ENCODE data around the gene PCP2. TPM values are rescaled to one million over a fixed set of nuclear protein-coding genes. Genes with fewer than 3 reads are reported as not detected.

The PCP2 gene
- total and polyA plus RNA-seq, 2 experiments from 2014 or later, result 0.60 TPM; not detected in 1

DNA sequence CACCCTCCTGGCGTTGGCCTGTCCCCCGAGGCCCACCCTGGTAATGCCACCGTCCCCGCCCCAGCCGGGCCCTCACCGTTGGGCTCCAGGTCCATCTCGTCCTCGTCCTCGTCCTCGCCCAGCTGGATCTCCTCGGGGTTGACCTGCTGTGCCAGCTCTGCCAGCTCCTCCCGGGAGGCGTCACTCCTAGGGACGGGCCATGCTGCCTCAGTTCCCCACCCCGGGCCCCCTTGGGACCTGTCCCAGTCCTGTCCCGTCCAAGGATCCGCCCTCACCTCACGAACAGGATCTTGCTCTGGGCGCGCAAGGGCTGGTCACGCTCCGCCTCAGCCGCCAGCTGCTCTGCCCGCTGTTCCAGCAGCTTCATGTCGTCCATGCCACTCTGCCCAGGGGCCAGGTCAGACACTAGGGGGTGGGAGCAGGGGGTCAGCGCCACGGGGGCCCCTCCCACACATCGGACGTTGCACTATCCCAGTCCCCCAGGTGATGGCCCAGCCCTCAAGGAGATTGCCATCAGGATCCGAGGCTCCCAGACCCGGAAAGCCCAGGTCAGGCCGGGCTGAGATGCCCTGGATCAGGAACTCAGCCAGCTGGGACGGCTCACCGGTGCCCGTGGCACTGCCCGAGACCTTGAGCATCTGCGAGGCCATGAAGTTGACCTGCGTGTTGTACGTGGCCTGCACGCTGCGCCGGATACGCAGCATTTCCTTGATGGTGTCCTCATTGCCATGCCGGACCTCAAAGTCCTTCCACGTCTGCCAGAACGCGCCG is 13.7 kb downstream of the PCP2 start:
- DNase-seq (ENCODE audit: low spot score), result no peak
- no peak overlapping the region for H3K4me2 ChIP-seq
- no peaks in the 10 kb centered on the region for H3K9me2 ChIP-seq (replicated peaks; ENCODE audit: insufficient read depth)
- no peaks in the 10 kb centered on the region for H3K79me2 ChIP-seq
- no peaks in the 10 kb centered on the region for H3K36me3 ChIP-seq (replicated peaks; ENCODE audit: insufficient read depth, low read depth)
- H3K4me3 ChIP-seq, result no peak overlapping the region
- TF ChIP-seq EZH2phosphoT487 (IDR thresholded peaks at IDR 0.05; ENCODE audit: low read depth, severe bottlenecking, unreplicated experiment) (no peak), EZH2 (IDR thresholded peaks at IDR 0.05; ENCODE audit: borderline replicate concordance) (no peak)
- TF ChIP-seq, protein P1, sequence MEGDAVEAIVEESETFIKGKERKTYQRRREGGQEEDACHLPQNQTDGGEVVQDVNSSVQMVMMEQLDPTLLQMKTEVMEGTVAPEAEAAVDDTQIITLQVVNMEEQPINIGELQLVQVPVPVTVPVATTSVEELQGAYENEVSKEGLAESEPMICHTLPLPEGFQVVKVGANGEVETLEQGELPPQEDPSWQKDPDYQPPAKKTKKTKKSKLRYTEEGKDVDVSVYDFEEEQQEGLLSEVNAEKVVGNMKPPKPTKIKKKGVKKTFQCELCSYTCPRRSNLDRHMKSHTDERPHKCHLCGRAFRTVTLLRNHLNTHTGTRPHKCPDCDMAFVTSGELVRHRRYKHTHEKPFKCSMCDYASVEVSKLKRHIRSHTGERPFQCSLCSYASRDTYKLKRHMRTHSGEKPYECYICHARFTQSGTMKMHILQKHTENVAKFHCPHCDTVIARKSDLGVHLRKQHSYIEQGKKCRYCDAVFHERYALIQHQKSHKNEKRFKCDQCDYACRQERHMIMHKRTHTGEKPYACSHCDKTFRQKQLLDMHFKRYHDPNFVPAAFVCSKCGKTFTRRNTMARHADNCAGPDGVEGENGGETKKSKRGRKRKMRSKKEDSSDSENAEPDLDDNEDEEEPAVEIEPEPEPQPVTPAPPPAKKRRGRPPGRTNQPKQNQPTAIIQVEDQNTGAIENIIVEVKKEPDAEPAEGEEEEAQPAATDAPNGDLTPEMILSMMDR (IDR thresholded peaks at IDR 0.05; ENCODE audit: poor library complexity), result no peak
- WGBS (ENCODE audit: low lambda C conversion rate, missing lambda C conversion rate), result 96% methylated on average over 38 of the region's 48 CpGs
- H3K27ac ChIP-seq, result no peak overlapping the region
- no peaks in the 10 kb centered on the region for H3K4me1 ChIP-seq (ENCODE audit: insufficient read depth)
- H3K27me3 ChIP-seq, result no peaks in the 10 kb centered on the region
- H2AFZ ChIP-seq, result no peak overlapping the region
- no peaks in the 10 kb centered on the region for H3K9me3 ChIP-seq (ENCODE audit: low read depth)
- H4K20me1 ChIP-seq (ENCODE audit: insufficient read depth, poor library complexity, severe bottlenecking), result no peaks in the 10 kb centered on the region

- no peak for TF ChIP-seq EZH2 (IDR thresholded peaks at IDR 0.05; ENCODE audit: borderline replicate concordance)
- no peak for TF ChIP-seq EZH2phosphoT487 (IDR thresholded peaks at IDR 0.05; ENCODE audit: low read depth, severe bottlenecking, unreplicated experiment)
- TF ChIP-seq, protein P1 (IDR thresholded peaks at IDR 0.05; ENCODE audit: poor library complexity), result no peak
- Histone ChIP-seq H3K9me3 (ENCODE audit: low read depth) (no peaks in the 10 kb centered on the region), H4K20me1 (ENCODE audit: insufficient read depth, poor library complexity, severe bottlenecking) (no peaks in the 10 kb centered on the region), H3K27ac (peak overlapping the region; percentile 47), H3K27me3 (no peaks in the 10 kb centered on the region), H3K9me2 (replicated peaks; ENCODE audit: insufficient read depth) (no peaks in the 10 kb centered on the region), H2AFZ (no peak overlapping the region), H3K79me2 (no peaks in the 10 kb centered on the region), H3K4me2 (no peak overlapping the region), H3K4me3 (no peak overlapping the region), H3K4me1 (ENCODE audit: insufficient read depth) (no peaks in the 10 kb centered on the region), H3K36me3 (replicated peaks; ENCODE audit: insufficient read depth, low read depth) (no peaks in the 10 kb centered on the region)
- DNase-seq (ENCODE audit: low spot score), result no peak
- WGBS (ENCODE audit: low lambda C conversion rate, missing lambda C conversion rate), result 74% methylated on average over 20 of the region's 21 CpGs
Measured at GRCh38 chr19:7618771-7619510, 14.6 kb downstream of the PCP2 start.

- Histone ChIP-seq H3K4me2 (no peak overlapping the region), H3K9me2 (replicated peaks; ENCODE audit: insufficient read depth) (no peaks in the 10 kb centered on the region), H4K20me1 (ENCODE audit: insufficient read depth, poor library complexity, severe bottlenecking) (no peaks in the 10 kb centered on the region), H3K79me2 (no peaks in the 10 kb centered on the region), H2AFZ (no peak overlapping the region), H3K9me3 (ENCODE audit: low read depth) (no peaks in the 10 kb centered on the region), H3K4me3 (no peak overlapping the region), H3K27ac (peak overlapping the region; percentile 47), H3K27me3 (no peaks in the 10 kb centered on the region), H3K4me1 (ENCODE audit: insufficient read depth) (no peaks in the 10 kb centered on the region), H3K36me3 (replicated peaks; ENCODE audit: insufficient read depth, low read depth) (no peaks in the 10 kb centered on the region)
- peak; percentile 45 for DNase-seq (ENCODE audit: low spot score)
- WGBS (ENCODE audit: low lambda C conversion rate, missing lambda C conversion rate), result 75% methylated on average over 4 of the region's 4 CpGs
- TF ChIP-seq, protein P1 (IDR thresholded peaks at IDR 0.05; ENCODE audit: poor library complexity), result no peak
- TF ChIP-seq EZH2phosphoT487 (IDR thresholded peaks at IDR 0.05; ENCODE audit: low read depth, severe bottlenecking, unreplicated experiment) (no peak), EZH2 (IDR thresholded peaks at IDR 0.05; ENCODE audit: borderline replicate concordance) (no peak)
Measured at GRCh38 chr19:7618348-7618747, 15.2 kb downstream of the PCP2 start.
